Cardiac muscle cell (in vitro differentiated cells and primary cell): ENCODE measurements around the gene TSEN2. TPM values are rescaled to one million over a fixed set of nuclear protein-coding genes. Genes with fewer than 3 reads are reported as not detected.

Experiments
- DNase-seq, 2 donors: peaks; one replicate each; pipeline versions ENCODE4 v3.0.0 to v3.0.0-alpha.2; 2010 to 2017; ENCODE audit warnings: low read depth in 1 of 2, low spot score in 1 of 2
- H3K27ac ChIP-seq: fragments of 200-600 bp; sonication (generic); 2 replicates; pipeline ENCODE4 v1.5.1; 2016
- H3K27me3 ChIP-seq: fragments of 200-600 bp; sonication (generic); 2 replicates; pipeline ENCODE4 v1.6.0; 2016; ENCODE audit warnings: control low read depth
- H3K36me3 ChIP-seq: fragments of 200-600 bp; sonication (generic); 2 replicates; pipeline ENCODE4 v1.5.1; 2016; ENCODE audit warnings: control low read depth
- H3K4me1 ChIP-seq: fragments of 200-600 bp; sonication (generic); 2 replicates; pipeline ENCODE4 v1.8.1; 2017; ENCODE audit warnings: low read depth, mild to moderate bottlenecking, mixed run types
- H3K4me3 ChIP-seq: fragments of 200-600 bp; sonication (generic); 2 replicates; pipeline ENCODE4 v1.5.1; 2016; ENCODE audit warnings: mild to moderate bottlenecking
- H3K9me3 ChIP-seq: fragments of 200-600 bp; sonication (generic); 2 replicates; pipeline ENCODE4 v1.5.1; 2017; ENCODE audit warnings: low read depth, mild to moderate bottlenecking, control low read depth
- polyA plus RNA-seq: library from polyadenylated mRNA; unstranded; fragments of >200 nt; fragmentation: Nextera tagmentation; extraction: Ambion mirVana; gene quantifications from 2 replicates; pipeline ENCODE4 v1.2.1, GENCODE V29; 2016
- total RNA-seq: library from RNA; depleted of rRNA; stranded (reverse); fragments of >200 nt; gene quantifications from 2 replicates; pipeline ENCODE4 v1.2.3, GENCODE V29; 2016
- TF ChIP-seq, protein P1 (sequence below): IDR thresholded peaks from 2 replicates; pipeline ENCODE4 v1.5.1; 2012; ENCODE audit warnings: low read depth, mild to moderate bottlenecking, low read length

TSEN2 gene
- total and polyA plus RNA-seq, 2 experiments from 2014 or later: 24.4 to 25.7 TPM

DNA sequence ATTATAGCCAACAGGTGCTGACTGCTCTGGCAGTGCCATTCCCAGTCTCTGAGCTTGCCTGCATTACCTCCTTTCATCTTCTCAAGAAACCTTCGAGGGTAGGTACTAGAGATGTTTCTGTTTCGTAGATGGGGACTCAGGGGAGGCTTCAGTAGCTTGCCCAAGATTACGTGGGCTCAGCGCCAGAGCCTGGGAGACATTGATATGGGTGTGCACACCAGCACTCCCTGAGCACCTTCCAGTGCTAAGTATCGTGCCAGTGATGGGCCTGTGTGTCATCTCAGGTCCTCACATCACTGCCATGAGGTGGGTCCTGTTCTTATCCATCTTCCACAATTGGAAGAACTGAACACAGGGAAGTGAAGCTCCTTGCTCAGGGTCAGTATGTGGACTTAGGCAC, 15.2 kb downstream of the TSEN2 start:
- Histone ChIP-seq H3K27me3 (no peaks in the 10 kb centered on the region), H3K9me3 (no peaks in the 10 kb centered on the region), H3K27ac (no peak overlapping the region), H3K4me1 (peaks cover 7% of the 10 kb centered on the region), H3K36me3 (peaks cover 30% of the 10 kb centered on the region), H3K4me3 (no peak overlapping the region)
- no peak for DNase-seq
- TF ChIP-seq, protein P1, sequence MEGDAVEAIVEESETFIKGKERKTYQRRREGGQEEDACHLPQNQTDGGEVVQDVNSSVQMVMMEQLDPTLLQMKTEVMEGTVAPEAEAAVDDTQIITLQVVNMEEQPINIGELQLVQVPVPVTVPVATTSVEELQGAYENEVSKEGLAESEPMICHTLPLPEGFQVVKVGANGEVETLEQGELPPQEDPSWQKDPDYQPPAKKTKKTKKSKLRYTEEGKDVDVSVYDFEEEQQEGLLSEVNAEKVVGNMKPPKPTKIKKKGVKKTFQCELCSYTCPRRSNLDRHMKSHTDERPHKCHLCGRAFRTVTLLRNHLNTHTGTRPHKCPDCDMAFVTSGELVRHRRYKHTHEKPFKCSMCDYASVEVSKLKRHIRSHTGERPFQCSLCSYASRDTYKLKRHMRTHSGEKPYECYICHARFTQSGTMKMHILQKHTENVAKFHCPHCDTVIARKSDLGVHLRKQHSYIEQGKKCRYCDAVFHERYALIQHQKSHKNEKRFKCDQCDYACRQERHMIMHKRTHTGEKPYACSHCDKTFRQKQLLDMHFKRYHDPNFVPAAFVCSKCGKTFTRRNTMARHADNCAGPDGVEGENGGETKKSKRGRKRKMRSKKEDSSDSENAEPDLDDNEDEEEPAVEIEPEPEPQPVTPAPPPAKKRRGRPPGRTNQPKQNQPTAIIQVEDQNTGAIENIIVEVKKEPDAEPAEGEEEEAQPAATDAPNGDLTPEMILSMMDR: no peak

GRCh38 chr3:12501360-12502020, 17.2 kb downstream of the TSEN2 start:
- TF ChIP-seq, protein P1: no peak
- Histone ChIP-seq H3K27me3 (no peaks in the 10 kb centered on the region), H3K4me3 (no peak overlapping the region), H3K27ac (peak overlapping the region; percentile 7), H3K4me1 (peaks cover 7% of the 10 kb centered on the region), H3K36me3 (peaks cover 31% of the 10 kb centered on the region), H3K9me3 (no peaks in the 10 kb centered on the region)
- peak; percentile 50 to 86 for DNase-seq

- no peaks in the 10 kb centered on the region for H3K27me3 ChIP-seq
- no peak overlapping the region for H3K4me3 ChIP-seq
- DNase-seq: no peak
- peaks cover 7% of the 10 kb centered on the region for H3K4me1 ChIP-seq
- no peak overlapping the region for H3K27ac ChIP-seq
- H3K9me3 ChIP-seq: no peaks in the 10 kb centered on the region
- TF ChIP-seq, protein P1: no peak
- H3K36me3 ChIP-seq: peaks cover 31% of the 10 kb centered on the region
Measured at GRCh38 chr3:12503126-12503957, 19.1 kb downstream of the TSEN2 start.

GRCh38 chr3:12506201-12506709, 22.0 kb downstream of the TSEN2 start:
- H3K27ac ChIP-seq: no peak overlapping the region
- peaks cover 7% of the 10 kb centered on the region for H3K4me1 ChIP-seq
- TF ChIP-seq, protein P1: no peak
- H3K9me3 ChIP-seq: no peaks in the 10 kb centered on the region
- no peak overlapping the region for H3K4me3 ChIP-seq
- no peak for DNase-seq
- H3K36me3 ChIP-seq: peaks cover 19% of the 10 kb centered on the region
- no peaks in the 10 kb centered on the region for H3K27me3 ChIP-seq

GRCh38 chr3:12507591-12508281, 23.5 kb downstream of the TSEN2 start:
- Histone ChIP-seq H3K36me3 (peaks cover 19% of the 10 kb centered on the region), H3K4me1 (no peaks in the 10 kb centered on the region)

More at GRCh38 chr3:12507591-12508281, 23.5 kb downstream of the TSEN2 start:
- TF ChIP-seq, protein P1: no peak
- H3K27me3 ChIP-seq: no peaks in the 10 kb centered on the region
- H3K9me3 ChIP-seq: no peaks in the 10 kb centered on the region
- no peak overlapping the region for H3K4me3 ChIP-seq
- peak overlapping the region; percentile 41 for H3K27ac ChIP-seq
- DNase-seq: peak in 1 of 2 donors; percentile 57
